Endothelial cell of umbilical vein (primary cell): ENCODE results near the gene THSD4. TPM values are rescaled to one million over a fixed set of nuclear protein-coding genes. Genes with fewer than 3 reads are reported as not detected.

Source experiments
- BruUV-seq: library from RNA; stranded (reverse); fragments of 400-500 nt; replicated peaks from 2 replicates; lab custom pipeline; 2021; lab: Mats Ljungman, UMichigan
- CTCF ChIA-PET: fragments of 300-600, 350-600 bp; sonication (Branson Sonifier 250); formaldehyde crosslinking; loops from one replicate; lab custom pipeline; 2021; ENCODE audit warnings: antibody characterized with exemption, inconsistent platforms; lab: Charles Lee
- POLR2A ChIA-PET: fragments of 300-600, 350-600 bp; sonication (Branson Sonifier 250); formaldehyde crosslinking; loops from one replicate; lab custom pipeline; 2021; ENCODE audit warnings: antibody characterized with exemption, inconsistent platforms; lab: Charles Lee
- DNase-seq: peaks from one replicate; pipeline ENCODE4 v3.0.0-alpha.2; 2011; ENCODE audit warnings: low read depth, low spot score
- FAIRE-seq: peaks from 2 replicates; lab custom pipeline; 2011; peaks lifted over from hg19 to GRCh38; lab: Jason Lieb, UNC
- H2AFZ ChIP-seq: 2 replicates; pipeline ENCODE4 v1.6.0; 2012; ENCODE audit warnings: low read depth, low read length, control low read depth, inconsistent platforms
- H3K27ac ChIP-seq: 2 replicates; pipeline ENCODE4 v1.5.1; 2011; ENCODE audit warnings: low read depth, mild to moderate bottlenecking, control low read depth, low read length, moderate library complexity; ENCODE audit not compliant: insufficient read depth
- H3K27me3 ChIP-seq, 2 experiments: 2 replicates each; pipeline versions ENCODE4 v1.6.0 to v1.6.1; 2011; ENCODE audit warnings: low read length in 2 of 2, mixed read lengths in 1 of 2; ENCODE audit not compliant: control insufficient read depth in 2 of 2, insufficient read depth in 2 of 2
- H3K36me3 ChIP-seq, 2 experiments: 2 replicates in 1 of 2; 3 replicates in 1 of 2; pipeline ENCODE4 v1.5.1; 2011; ENCODE audit warnings: low read length in 2 of 2, mild to moderate bottlenecking in 1 of 2, moderate library complexity in 1 of 2; ENCODE audit not compliant: control insufficient read depth in 2 of 2, insufficient read depth in 2 of 2; ENCODE audit errors: extremely low read depth in 1 of 2
- H3K4me1 ChIP-seq: 3 replicates; pipeline ENCODE4 v1.5.1; 2011; ENCODE audit warnings: mild to moderate bottlenecking, low read length; ENCODE audit not compliant: control insufficient read depth, insufficient read depth; ENCODE audit errors: extremely low read depth
- H3K4me2 ChIP-seq: 2 replicates; pipeline ENCODE4 v1.6.1; 2011; ENCODE audit warnings: low read length, control low read depth, mixed read lengths; ENCODE audit not compliant: insufficient read depth
- H3K4me3 ChIP-seq, 3 experiments: fragments of 200-600 bp in 1 of 3; sonication (generic), shearing (Covaris generic) in 1 of 3; replicated peaks in 1 of 3; 2 replicates each; pipeline ENCODE4 v1.5.1; 2011 to 2016; ENCODE audit warnings: control low read depth in 3 of 3, low read length in 3 of 3, mild to moderate bottlenecking in 2 of 3, inconsistent platforms in 1 of 3, low read depth in 1 of 3, moderate library complexity in 1 of 3; ENCODE audit not compliant: insufficient read depth in 1 of 3
- H3K79me2 ChIP-seq: 2 replicates; pipeline ENCODE4 v1.6.0; 2012; ENCODE audit warnings: low read length, inconsistent platforms; ENCODE audit not compliant: control insufficient read depth, insufficient read depth
- H3K9ac ChIP-seq: replicated peaks from 2 replicates; pipeline ENCODE3; 2011; ENCODE audit warnings: low read length, control low read depth; ENCODE audit not compliant: insufficient read depth; ENCODE audit errors: extremely low read depth
- H3K9me1 ChIP-seq: replicated peaks from 3 replicates; pipeline ENCODE4 v1.6.0; 2011; ENCODE audit warnings: mild to moderate bottlenecking, low read length; ENCODE audit not compliant: control insufficient read depth, insufficient read depth; ENCODE audit errors: extremely low read depth
- H3K9me3 ChIP-seq: replicated peaks from 2 replicates; pipeline ENCODE4 v1.5.1; 2012; ENCODE audit warnings: low read length, inconsistent platforms; ENCODE audit not compliant: control insufficient read depth, insufficient read depth
- H4K20me1 ChIP-seq: replicated peaks from 2 replicates; pipeline ENCODE3; 2011; ENCODE audit warnings: mild to moderate bottlenecking, low read length; ENCODE audit not compliant: control insufficient read depth, insufficient read depth; ENCODE audit errors: extremely low read depth
- CTCF ChIP-seq, 2 donors: IDR thresholded peaks; 1 replicate in 1 of 2; 2 replicates in 1 of 2; pipeline ENCODE4 v1.5.1; 2011; ENCODE audit warnings: low read length in 2 of 2, mild to moderate bottlenecking in 2 of 2, moderate library complexity in 2 of 2, control low read depth in 1 of 2, inconsistent platforms in 1 of 2, low read depth in 1 of 2; ENCODE audit not compliant: insufficient read depth in 1 of 2; ENCODE audit errors: extremely low read depth in 1 of 2
- EZH2 ChIP-seq: IDR thresholded peaks from 2 replicates; pipeline ENCODE4 v1.6.1; 2012; ENCODE audit warnings: borderline replicate concordance, low read depth, mild to moderate bottlenecking, moderate library complexity, low read length, inconsistent platforms; ENCODE audit not compliant: severe bottlenecking
- FOS ChIP-seq: IDR thresholded peaks from 2 replicates; pipeline ENCODE4 v1.6.1; 2011; ENCODE audit warnings: mild to moderate bottlenecking, low read length, moderate library complexity, borderline replicate concordance; ENCODE audit not compliant: insufficient read depth
- GATA2 ChIP-seq: IDR thresholded peaks from 2 replicates; pipeline ENCODE4 v1.7.0; 2011; ENCODE audit warnings: low read depth, mild to moderate bottlenecking, moderate library complexity, mixed read lengths, low read length; ENCODE audit not compliant: insufficient read length, insufficient read depth
- JUN ChIP-seq: IDR thresholded peaks from 2 replicates; pipeline ENCODE4 v1.6.1; 2011; ENCODE audit warnings: borderline replicate concordance, low read depth; ENCODE audit not compliant: insufficient read length, insufficient read depth
- MAX ChIP-seq: IDR thresholded peaks from 2 replicates; pipeline ENCODE4 v1.6.1; 2011; ENCODE audit not compliant: insufficient read depth, insufficient read length
- MYC ChIP-seq: IDR thresholded peaks from one replicate; pipeline ENCODE4 v1.6.1; 2011; ENCODE audit warnings: mild to moderate bottlenecking, low read depth, low read length
- POLR2A ChIP-seq: IDR thresholded peaks from 2 replicates; pipeline ENCODE4 v1.6.1; 2012; ENCODE audit warnings: low read depth, mild to moderate bottlenecking, control low read depth, low read length
- POLR2AphosphoS5 ChIP-seq: IDR thresholded peaks from 2 replicates; pipeline ENCODE4 v1.6.1; 2012; ENCODE audit warnings: low read depth, mild to moderate bottlenecking, control low read depth, low read length, moderate library complexity; ENCODE audit not compliant: insufficient read depth
- dilution Hi-C: fragments of 300-500 bp; cut with MboI; formaldehyde crosslinking; loops from one replicate; pipeline ENCODE4 v1.15.0; 2019; ENCODE audit warnings: low sequenced_read_pairs; ENCODE audit not compliant: extremely low pct_ligation_motif_present
- intact Hi-C: fragments of 100-400 bp; cut with micrococcal nuclease; formaldehyde crosslinking; loops from one replicate; pipeline ENCODE4 v1.10.0; 2022
- polyA plus RNA-seq, 4 experiments: library from polyadenylated mRNA; depleted of rRNA in 3 of 4; stranded (reverse) in 3 of 4; unstranded in 1 of 4; fragments of >200 nt; gene quantifications; 2 replicates each; pipeline versions ENCODE4 v1.2.1 to v1.2.3, GENCODE V29; 2011 to 2012; ENCODE audit warnings: missing spikeins in 1 of 4
- total RNA-seq: library from RNA; stranded (reverse); gene quantifications from 2 replicates; pipeline ENCODE4 v1.2.3, GENCODE V29; 2021

THSD4 gene
- total and polyA plus RNA-seq, 2 donors (not counting 3 experiments of a cell fraction or from before 2014, with no cell fraction given) = 9.9 to 25.4 TPM

- dilution Hi-C loops (no loop called here), intact Hi-C loops (no loop called here)
- POLR2A ChIA-PET = no interaction called here
- no peak for TF ChIP-seq CTCF (IDR thresholded peaks at IDR 0.05; ENCODE audit: extremely low read depth in 1 of 2, insufficient read depth in 1 of 2, low read depth in 1 of 2, low read length in 2 of 2)
- no peak for TF ChIP-seq GATA2
- TF ChIP-seq POLR2A = no peak
- no peak for TF ChIP-seq POLR2AphosphoS5
- no peak for TF ChIP-seq MYC
- no peak for TF ChIP-seq FOS
- TF ChIP-seq MAX = no peak
- no peak for TF ChIP-seq JUN
- no peak for TF ChIP-seq EZH2
- H3K27ac ChIP-seq = no peak overlapping the region
- no peaks in the 10 kb centered on the region for H3K79me2 ChIP-seq
- H4K20me1 ChIP-seq = no peaks in the 10 kb centered on the region
- no peaks in the 10 kb centered on the region for H3K27me3 ChIP-seq
- no peak overlapping the region for H3K9ac ChIP-seq
- FAIRE-seq (no peak), DNase-seq (no peak)
- H3K9me3 ChIP-seq = no peaks in the 10 kb centered on the region
- H3K4me1 ChIP-seq = peaks cover 10% of the 10 kb centered on the region
- no peak overlapping the region for H3K4me2 ChIP-seq
- H3K36me3 ChIP-seq = no peaks in the 10 kb centered on the region
- CTCF ChIA-PET = interaction anchor here (0.6 to 1.1 kb wide), 4 partner anchors 8 to 43 kb away, joined by 3 to 4 read pairs (median 3); no protein-coding TSS in a partner anchor
- BruUV-seq = no TSS peak
- no peak overlapping the region for H2AFZ ChIP-seq
- no peak overlapping the region for H3K4me3 ChIP-seq
- no peaks in the 10 kb centered on the region for H3K9me1 ChIP-seq
These were observed 378.3 kb downstream of the THSD4 start for GRCh38 chr15:71493526-71493925.
